ENCODE results near the gene MGAT3. TPM values are rescaled to one million over a fixed set of nuclear protein-coding genes. Genes with fewer than 3 reads are reported as not detected.

The MGAT3 gene
- total RNA-seq, 1 donor from 2014 or later, result 47.0 TPM

DNA sequence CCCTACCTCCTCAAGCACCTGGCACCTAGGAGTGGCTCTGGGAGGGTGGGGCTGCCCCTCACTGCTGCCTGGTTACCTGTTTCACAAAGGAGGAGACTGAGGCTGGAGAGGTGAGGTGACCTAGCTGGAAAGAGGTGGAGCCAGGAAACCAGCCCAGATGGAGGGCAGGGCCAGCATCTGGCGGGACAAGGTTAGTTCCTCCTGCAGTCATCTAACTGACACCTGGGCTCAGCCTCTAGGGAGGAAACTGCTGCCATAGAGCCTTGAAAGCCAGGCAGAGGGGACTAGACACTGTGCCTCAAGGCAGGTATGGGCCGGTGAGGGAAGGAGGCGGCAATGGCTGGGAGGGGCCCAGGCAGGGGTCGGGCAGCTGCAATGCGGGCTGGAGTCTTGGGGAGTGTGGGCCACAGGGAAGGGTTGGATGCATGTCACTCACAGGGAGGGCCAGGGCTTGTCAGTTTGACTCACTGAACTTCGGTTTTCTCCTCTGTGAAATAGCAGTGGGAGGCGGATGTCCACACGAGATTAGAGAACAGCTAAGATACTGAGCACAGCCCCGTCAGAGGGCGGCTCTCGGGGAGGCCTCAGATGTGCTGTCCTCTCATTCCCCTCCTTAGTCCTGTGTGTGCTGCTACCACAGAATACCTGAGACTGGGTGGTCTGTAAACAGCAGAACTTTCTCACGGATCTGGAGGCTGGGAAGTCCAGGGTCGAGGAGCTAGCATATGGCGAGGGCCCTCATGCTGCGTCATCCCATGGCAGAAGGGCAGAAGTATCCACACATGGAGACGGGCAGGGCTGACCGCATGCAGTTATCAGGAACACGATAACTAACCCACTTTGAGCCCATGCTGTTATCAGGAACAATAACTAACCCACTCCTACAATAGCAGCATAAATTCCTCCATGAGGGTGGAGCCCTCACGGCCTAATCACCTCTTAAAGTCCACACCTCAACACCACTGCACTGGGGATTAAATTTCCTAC lies 16.1 kb downstream of the MGAT3 start:
- H3K9me3 Mint-ChIP-seq, result no peaks in the 10 kb centered on the region
- H3K4me3 Mint-ChIP-seq, result peak overlapping the region; percentile 89
- H3K27me3 Mint-ChIP-seq, result no peaks in the 10 kb centered on the region
- TF ChIP-seq, protein P1, sequence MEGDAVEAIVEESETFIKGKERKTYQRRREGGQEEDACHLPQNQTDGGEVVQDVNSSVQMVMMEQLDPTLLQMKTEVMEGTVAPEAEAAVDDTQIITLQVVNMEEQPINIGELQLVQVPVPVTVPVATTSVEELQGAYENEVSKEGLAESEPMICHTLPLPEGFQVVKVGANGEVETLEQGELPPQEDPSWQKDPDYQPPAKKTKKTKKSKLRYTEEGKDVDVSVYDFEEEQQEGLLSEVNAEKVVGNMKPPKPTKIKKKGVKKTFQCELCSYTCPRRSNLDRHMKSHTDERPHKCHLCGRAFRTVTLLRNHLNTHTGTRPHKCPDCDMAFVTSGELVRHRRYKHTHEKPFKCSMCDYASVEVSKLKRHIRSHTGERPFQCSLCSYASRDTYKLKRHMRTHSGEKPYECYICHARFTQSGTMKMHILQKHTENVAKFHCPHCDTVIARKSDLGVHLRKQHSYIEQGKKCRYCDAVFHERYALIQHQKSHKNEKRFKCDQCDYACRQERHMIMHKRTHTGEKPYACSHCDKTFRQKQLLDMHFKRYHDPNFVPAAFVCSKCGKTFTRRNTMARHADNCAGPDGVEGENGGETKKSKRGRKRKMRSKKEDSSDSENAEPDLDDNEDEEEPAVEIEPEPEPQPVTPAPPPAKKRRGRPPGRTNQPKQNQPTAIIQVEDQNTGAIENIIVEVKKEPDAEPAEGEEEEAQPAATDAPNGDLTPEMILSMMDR (conservative IDR thresholded peaks at IDR 0.05), result no peak
- H3K27ac Mint-ChIP-seq, result peak overlapping the region; percentile 100
- no peaks in the 10 kb centered on the region for H3K36me3 Mint-ChIP-seq
- DNase-seq (ENCODE audit: extremely low spot score, unreplicated experiment), result no peak
- peaks cover 50% of the 10 kb centered on the region for H3K4me1 Mint-ChIP-seq (ENCODE audit: unreplicated experiment)

GRCh38 chr22:39473851-39474250 lies 17.0 kb downstream of the MGAT3 start:
- TF ChIP-seq, protein P1 (conservative IDR thresholded peaks at IDR 0.05), result no peak
- H3K4me1 Mint-ChIP-seq (ENCODE audit: unreplicated experiment), result peaks cover 45% of the 10 kb centered on the region
- DNase-seq (ENCODE audit: extremely low spot score, unreplicated experiment), result no peak
- H3K4me3 Mint-ChIP-seq, result no peak overlapping the region
- H3K27ac Mint-ChIP-seq, result peak overlapping the region; percentile 100
- H3K27me3 Mint-ChIP-seq, result no peaks in the 10 kb centered on the region
- H3K36me3 Mint-ChIP-seq, result no peaks in the 10 kb centered on the region
- no peaks in the 10 kb centered on the region for H3K9me3 Mint-ChIP-seq

DNA sequence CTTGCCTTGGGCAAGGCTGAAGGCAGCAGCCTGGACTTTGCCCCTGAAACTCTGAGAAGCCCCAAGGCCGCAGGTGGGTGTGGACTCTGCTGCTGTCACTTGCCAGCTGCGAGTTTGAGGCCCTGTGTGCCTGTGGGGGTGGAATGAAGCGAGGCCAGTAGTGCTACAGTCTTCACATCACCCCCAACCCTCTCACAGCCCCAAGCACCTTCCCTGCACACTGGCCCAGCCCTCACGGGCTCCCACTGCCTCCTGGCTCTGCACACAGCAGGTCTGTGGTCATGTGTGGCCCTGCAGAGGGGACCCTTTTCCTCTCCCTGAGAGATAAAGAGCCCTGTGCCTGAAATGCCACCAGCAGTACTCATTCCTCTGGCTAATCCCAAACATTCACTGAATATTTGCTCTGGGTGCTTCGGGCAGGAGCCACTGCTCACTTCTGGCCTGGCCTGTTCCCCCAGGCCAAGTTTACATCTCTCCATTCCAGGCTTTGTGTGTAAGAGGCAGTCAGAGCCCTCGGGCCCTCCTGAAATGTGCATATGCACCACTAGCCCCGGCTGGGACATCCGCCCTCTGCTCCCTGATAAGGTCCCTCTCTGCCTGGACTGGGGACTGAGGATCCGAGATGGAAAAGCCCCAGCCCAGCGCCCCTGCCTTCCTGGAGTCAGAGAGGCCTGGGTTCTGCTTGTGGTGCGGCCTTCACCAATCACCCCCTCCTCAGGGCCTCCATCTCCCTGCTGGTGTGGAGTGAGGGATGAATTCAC lies 17.7 kb downstream of the MGAT3 start:
- Mint-ChIP-seq H3K4me1 (ENCODE audit: unreplicated experiment) (peaks cover 45% of the 10 kb centered on the region), H3K27me3 (no peaks in the 10 kb centered on the region), H3K36me3 (no peaks in the 10 kb centered on the region), H3K4me3 (peak overlapping the region; percentile 49), H3K9me3 (no peaks in the 10 kb centered on the region), H3K27ac (peak overlapping the region; percentile 100)
- TF ChIP-seq, protein P1 (conservative IDR thresholded peaks at IDR 0.05), result no peak
- DNase-seq (ENCODE audit: extremely low spot score, unreplicated experiment), result no peak

DNA sequence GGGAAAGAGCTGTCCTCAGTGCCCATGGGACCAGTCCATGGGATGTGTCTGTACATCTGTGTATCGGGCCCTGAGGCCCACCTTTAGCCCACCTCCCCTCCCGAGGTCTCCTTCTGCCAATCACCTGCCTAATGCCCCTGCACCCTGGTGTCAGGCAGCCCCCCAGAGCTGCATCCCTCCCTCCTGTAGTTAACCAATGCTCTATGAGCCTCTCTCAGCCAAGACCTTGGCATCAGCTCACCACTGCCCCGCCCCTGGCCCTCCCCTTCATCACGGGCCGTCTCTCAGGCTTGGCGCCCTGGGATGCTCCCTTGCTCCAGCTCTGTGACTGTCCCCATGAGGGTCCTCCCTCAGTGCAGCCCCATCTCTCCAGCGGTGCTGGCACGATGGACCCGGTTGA lies 18.5 kb downstream of the MGAT3 start:
- H3K4me3 Mint-ChIP-seq, result no peak overlapping the region
- no peak for DNase-seq (ENCODE audit: extremely low spot score, unreplicated experiment)
- TF ChIP-seq, protein P1 (conservative IDR thresholded peaks at IDR 0.05), result no peak
- no peaks in the 10 kb centered on the region for H3K36me3 Mint-ChIP-seq
- no peaks in the 10 kb centered on the region for H3K9me3 Mint-ChIP-seq
- peaks cover 39% of the 10 kb centered on the region for H3K4me1 Mint-ChIP-seq (ENCODE audit: unreplicated experiment)
- no peaks in the 10 kb centered on the region for H3K27me3 Mint-ChIP-seq
- H3K27ac Mint-ChIP-seq, result peak overlapping the region; percentile 34

GRCh38 chr22:39475902-39476301 lies 19.1 kb downstream of the MGAT3 start:
- TF ChIP-seq, protein P1 (conservative IDR thresholded peaks at IDR 0.05), result no peak
- peak overlapping the region; percentile 34 for H3K27ac Mint-ChIP-seq
- H3K4me1 Mint-ChIP-seq (ENCODE audit: unreplicated experiment), result peaks cover 35% of the 10 kb centered on the region
- peak overlapping the region; percentile 47 for H3K4me3 Mint-ChIP-seq
- H3K36me3 Mint-ChIP-seq, result no peaks in the 10 kb centered on the region
- H3K9me3 Mint-ChIP-seq, result no peaks in the 10 kb centered on the region
- H3K27me3 Mint-ChIP-seq, result no peaks in the 10 kb centered on the region
- DNase-seq (ENCODE audit: extremely low spot score, unreplicated experiment), result no peak

All from type B pancreatic cell (in vitro differentiated cells).